AG08396 (cell line): ENCODE measurements around the gene TMC4.
A peak's percentile ranks its signal among the peaks of the same experiment; 100 is the strongest.
"Not testable (repeated sequence)": the region's sequence is repeated elsewhere in the genome, so short reads cannot be mapped to it uniquely, and the experiment has no call there.

ENCODE experiments used
- DNase-seq: peaks from one replicate; pipeline ENCODE4 v3.0.0; 2012; ENCODE audit warnings: low spot score, mixed read lengths

Gene TMC4, protein sequence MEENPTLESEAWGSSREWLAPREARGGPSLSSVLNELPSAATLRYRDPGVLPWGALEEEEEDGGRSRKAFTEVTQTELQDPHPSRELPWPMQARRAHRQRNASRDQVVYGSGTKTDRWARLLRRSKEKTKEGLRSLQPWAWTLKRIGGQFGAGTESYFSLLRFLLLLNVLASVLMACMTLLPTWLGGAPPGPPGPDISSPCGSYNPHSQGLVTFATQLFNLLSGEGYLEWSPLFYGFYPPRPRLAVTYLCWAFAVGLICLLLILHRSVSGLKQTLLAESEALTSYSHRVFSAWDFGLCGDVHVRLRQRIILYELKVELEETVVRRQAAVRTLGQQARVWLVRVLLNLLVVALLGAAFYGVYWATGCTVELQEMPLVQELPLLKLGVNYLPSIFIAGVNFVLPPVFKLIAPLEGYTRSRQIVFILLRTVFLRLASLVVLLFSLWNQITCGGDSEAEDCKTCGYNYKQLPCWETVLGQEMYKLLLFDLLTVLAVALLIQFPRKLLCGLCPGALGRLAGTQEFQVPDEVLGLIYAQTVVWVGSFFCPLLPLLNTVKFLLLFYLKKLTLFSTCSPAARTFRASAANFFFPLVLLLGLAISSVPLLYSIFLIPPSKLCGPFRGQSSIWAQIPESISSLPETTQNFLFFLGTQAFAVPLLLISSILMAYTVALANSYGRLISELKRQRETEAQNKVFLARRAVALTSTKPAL

DNA sequence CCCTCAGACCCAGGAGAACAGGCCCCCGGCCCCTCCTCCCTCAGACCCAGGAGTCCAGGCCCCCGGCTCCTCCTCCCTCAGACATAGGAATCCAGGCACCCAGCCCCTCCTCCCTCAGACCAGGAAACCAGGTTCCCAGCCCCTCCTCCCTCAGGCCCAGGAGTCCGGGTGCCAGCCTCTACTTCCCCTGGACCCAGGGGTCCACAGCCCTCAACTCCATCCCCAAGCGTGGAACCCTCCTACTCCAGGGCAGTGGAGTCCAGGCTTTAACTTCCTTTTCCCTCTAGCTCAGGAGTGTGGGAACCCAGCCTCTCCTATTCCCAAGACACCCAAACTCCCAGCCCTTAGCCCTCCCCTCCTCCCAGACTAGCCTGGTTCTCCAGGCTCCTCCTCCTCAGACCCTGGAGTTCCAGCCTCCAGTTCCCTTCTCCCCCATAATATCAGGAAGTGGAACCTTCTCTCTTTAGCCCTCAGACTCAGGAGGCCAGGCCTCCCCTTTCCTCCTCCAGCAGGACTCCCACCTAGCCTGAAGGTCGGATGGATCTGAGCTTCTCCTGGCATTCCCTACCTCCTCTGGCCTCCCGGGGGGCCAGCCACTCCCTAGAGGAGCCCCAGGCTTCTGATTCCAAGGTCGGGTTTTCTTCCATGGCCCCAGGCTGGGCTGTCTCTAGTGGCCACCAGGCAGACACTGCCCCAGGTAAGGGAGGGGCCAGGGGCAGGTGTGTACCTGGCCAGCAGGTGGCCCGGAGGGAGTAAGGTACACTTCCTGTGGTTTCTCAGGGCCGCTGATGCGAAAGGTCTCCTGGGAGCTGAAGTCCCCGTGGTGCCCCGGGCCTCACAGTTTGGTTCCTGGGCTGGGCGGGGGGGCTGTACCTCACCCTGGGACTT is at the start of gene TMC4:
Gene TMC4 (minus strand): TSS at position 690 of the 888 bp plus-strand sequence. CDS start 43 bp downstream, at position 647.
- peak; percentile 36 for DNase-seq

DNA sequence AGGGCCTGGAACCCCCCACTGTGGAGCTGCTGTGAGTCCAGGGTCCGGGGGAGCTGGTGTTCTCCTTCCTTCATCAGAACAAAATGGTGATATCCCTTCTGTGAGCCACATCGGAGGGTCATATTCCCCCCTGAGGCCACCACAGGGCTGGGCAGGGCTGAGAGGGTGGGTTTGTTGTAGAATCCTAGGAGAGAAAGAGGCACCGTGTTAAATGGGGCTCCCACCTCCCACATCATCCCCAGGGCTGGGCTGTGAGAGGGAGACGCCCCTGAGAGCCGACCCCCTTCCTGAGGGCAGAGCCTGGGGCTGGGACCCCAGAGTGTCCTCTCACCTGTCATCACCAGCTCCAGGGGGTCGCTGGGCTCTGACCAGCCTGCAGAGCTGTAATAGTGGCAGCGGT is 49.0 kb upstream of the TMC4 start:
- DNase-seq = not testable (repeated sequence)

DNA sequence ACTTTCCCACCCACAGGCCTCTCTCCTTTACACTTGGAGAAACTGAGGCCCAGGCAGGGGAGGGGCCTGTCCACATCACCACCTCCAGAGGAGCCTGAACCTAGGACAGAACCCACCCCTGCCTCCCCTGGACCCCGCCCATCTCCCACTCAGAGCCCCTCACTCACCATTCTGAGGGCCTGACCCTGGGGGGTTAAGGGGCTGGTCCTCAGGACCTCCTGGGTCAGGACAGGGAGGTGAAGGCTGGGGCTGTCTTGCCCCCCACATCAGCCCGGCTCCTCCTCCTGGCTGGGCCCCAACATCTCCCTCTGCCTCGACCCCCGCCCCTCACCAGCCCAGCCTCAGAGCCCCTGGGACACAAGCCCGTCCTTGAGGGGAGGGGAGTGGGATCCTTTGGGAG is 46.7 kb upstream of the TMC4 start:
- DNase-seq = not testable (repeated sequence)

DNA sequence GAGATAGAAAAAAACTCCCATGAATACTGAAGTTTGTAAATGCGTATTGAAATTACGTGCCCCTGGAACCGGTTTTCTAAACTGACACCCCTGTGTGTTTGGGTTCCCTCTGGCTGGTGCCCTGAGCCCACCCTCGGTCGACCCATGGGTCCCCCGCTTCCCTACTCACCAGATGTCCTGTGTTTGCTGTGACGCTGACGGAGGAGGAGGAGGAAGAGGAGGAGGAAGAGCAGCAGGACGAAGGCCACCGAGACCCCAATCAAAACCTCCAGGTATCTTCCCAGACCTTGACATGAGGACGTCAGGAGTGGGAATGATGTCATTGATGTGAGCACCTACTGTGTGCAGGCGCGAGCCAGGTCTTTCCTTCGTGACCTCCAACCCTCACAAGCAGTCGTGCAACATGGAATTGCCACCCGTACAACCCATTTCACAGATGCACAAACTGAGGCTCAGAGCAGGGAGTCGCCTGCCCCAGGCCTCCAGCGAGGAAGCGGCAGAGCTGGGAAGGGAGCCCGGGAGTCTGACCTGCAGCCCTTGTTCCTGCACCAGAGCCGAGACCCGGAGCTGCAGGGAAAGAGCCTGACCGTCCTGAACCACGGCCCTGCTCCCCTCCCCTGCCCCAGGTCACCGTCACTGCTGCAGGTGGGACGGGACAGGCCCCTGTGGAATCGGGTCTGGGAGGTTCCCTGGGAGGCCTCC is 46.2 kb upstream of the TMC4 start:
- no peak for DNase-seq

DNA sequence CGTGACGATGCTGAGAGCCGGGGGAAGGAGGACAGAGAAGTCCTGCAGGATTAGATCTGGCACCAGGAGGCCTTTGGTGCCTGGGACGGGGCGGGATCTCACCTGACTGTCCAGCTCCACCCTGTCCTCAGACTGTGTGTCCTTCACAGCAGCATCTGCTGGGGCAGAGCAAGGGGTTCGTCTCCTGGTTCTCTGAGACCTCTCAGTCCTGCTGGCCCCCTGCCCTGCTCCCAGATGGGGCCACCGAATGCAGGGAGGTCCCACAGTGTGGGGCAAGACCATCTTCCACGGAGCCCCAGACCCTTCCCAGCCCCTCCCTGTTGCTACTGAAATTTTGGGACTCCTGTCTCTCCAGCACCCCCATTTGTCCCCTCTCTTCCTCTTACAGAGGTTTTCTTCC is 45.3 kb upstream of the TMC4 start:
- no peak for DNase-seq

DNA sequence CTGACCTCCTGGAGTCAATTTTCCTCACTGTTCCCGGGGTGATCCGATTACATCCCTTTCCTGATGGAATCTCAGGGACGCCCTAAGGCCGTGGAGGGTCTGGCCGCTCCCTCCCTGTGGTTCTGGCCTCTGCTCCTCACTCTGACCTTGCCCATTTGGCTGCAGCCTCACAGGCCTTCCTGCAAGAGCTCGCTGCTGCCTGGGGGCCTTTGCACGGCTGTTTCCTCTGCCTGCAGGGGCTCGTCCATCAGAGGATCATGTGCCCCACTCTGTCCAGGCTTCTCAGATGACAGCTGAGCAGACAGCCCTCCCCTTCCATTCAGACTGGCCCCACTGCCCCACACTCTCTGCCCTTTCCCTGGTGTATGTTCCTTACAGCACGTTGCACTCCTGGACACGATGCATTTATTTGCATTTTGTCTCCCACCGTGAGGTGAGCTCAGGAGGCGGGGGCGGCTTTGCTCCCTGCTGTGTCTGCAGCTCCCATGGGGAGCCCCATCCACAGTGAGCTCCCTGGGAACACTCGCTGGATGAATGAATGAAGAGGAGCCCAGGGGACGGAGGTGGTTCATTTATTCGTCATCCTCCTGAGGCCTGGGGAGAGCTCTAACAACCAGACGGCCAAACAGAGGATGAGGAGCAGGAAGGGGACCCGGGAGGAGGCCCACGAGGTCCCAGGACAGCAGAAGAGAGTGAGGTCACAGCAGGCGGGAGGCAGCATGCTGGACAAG is 44.7 kb upstream of the TMC4 start:
- DNase-seq = not testable (repeated sequence)

DNA sequence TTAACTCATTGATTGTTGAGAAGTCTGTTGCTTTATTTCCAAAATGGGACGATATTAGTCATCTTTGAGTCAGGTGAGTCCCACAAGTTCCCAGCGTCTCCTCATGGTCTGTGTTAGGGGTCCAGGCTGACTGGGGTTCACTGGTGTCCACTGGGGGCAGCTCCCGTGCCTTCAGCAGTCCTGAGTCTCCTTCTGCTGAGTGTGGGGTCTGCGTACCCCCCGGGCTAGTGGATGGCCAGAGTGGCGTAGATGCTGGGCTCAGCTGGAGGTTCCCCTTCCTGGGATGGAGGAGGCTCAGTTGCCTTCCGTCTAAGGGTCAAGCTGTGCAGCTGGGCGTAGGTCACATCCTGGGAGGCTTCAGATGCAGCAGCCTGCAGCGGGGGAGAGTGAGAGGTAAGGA is 43.9 kb upstream of the TMC4 start:
- no peak for DNase-seq

DNA sequence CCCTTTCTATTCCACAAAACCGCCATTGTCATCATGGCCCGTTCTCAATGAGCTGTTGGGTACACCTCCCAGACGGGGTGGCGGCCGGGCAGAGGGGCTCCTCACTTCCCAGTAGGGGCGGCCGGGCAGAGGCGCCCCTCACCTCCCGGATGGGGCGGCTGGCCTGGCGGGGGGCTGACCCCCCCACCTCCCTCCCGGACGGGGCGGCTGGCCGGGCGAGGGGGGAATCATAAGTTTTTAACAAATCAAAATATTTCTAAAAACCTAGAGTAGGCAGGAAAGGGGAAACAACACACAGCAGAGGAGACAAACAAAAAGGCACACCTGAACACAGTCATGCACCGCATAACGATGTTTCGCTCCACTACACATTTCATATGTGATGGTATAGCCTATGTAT is 41.8 kb upstream of the TMC4 start:
- DNase-seq = not testable (repeated sequence)

DNA sequence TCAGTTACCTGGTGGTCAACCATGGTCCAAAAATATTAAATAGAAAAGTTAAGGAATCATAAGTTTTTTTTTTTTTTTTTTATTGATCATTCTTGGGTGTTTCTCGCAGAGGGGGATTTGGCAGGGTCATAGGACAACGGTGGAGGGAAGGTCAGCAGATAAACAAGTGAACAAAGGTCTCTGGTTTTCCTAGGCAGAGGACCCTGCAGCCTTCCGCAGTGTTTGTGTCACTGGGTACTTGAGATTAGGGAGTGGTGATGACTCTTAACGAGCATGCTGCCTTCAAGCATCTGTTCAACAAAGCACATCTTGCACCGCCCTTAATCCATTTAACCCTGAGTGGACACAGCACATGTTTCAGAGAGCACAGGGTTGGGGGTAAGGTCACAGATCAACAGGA is 41.3 kb upstream of the TMC4 start:
- DNase-seq = not testable (repeated sequence)

DNA sequence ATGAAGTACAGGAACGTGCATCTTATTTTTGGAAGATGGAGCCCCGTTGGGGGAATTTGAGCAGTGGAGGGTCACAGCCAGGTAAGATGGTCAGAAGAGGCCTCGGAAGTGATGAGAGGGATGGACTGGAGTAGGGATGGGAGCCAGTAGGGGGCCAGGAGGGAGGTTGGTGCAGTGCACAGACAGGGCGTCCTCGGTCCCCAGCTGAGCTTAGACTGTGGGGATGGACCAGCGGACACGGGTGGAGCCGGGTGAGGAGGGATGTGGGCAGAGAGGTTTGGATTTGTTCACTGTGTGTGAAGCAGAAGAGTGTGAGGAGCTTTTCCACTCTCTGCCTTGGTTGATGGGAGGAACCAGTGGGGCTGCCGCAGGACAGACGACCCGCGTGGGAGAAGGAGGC is 38.3 kb upstream of the TMC4 start:
- no peak for DNase-seq

DNA sequence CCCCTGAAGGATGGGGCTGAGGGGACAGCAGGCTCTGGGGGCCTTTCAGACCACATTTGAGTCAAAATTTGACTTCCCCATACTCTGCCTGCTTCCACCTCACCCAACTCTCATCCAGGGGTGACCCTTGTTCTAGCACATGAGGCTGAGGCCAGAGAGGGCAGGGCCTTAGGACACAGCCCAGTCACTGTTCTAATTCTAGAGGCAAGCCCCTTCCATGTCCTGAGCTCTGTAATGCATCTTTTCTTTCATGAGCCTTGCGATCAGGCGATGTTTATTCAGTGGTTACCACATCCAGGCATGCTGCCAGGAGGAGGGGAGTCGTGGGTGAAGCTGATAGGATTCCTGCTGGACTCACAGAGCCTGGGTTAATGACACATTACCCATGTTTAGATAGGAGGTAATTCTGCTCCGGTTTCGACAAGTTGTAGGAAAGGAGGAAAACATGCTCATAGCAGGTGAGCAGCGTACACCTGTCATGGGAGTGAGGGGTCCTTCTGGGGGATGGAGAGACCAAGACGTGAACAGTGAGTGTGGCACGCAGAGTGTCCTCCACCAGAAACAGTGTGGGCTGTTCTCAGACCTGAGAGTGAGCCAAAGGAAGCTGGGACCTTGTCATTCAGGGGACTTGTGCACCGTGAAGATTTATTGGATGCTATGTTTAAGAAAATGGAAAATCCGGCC is 37.0 kb upstream of the TMC4 start:
- DNase-seq = peak; percentile 95

DNA sequence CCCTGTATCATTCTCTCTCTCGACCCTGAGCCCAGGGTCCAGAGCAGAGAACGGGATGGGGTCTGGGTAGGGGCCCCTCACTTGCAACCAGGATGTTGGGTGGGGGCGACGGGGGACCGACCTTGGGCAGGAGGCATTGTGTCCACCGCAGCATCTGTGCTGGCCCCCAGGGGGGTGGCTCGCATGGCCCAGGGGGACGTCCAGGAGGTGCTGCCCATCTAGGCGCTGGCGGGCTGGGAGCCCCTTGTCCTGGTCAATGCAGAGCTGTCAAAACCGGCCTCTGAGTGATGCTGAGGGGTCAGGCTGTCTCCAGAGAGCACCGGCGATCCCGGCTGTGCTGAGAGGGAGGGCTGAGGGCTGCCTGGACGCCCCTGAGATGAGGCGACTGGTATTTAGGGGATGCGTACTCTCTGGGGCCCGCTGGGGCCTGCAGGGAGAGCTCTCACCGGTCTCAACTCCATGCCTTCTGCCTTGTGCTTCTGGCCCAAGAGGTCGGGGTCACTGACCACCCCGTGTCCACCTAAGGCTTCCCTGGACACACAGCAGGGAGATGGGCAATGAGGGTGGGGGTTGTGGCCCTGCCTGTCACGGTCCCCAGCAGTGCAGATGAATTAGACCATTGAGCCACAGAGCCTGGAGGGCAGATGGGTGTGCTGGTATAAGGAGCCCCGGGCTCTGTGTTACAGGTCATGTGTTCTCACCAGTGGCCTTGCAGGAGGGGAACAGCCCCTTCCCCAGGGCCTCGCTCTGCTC is 36.3 kb upstream of the TMC4 start:
- DNase-seq = no peak

DNA sequence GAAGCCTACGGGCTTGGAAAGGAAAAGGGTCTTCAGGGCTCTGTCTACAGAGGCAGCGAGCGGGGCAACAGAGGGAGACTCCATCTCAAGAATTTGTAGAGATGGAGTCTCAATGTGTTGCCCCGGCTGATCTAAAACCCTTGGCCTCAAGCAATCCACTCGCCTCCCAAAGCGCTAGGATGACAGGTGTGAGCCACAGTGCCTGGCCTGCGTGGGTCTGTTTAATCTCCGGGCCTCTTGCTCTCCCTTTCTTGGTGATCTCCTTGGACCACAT is 35.8 kb upstream of the TMC4 start:
- no peak for DNase-seq

DNA sequence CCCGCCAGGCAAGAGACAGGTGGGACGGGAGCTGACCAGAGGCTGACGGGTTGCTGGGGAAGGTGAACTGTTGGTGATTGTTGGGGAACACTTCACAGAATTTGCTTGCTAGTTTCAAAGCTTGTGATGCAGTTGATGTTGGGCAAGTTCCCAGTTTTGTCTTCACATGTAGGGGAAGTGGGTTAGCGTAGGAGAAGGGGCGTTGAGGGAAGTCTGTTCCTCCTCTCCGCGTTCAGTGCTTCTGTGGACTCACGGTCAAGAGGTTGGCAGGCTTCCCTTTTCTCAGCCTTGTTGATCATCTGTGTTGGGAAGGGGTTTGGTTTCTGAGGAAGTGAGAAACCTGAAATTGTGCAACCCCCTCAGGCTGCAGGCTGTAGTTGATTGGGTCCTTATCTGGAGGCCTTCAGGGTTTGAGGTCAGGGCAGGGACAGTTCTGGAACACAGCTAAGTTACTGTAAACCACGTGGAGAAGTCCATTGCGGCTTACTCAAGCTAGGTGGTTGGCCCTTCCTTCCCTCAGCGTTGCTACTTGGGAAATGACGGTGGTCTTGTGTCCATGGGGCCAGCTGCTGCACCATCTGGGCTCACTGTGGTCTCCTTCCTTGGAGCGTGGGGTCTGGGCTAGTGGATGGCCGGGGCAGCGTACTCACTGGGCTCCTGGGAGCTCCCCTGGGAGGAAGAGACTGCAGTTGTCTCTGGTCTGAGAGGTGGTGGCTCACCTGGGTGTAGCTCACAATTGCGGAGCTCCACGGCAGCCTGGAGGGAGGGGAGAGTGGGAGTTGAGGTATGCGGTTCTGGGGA is 35.2 kb upstream of the TMC4 start:
- no peak for DNase-seq

DNA sequence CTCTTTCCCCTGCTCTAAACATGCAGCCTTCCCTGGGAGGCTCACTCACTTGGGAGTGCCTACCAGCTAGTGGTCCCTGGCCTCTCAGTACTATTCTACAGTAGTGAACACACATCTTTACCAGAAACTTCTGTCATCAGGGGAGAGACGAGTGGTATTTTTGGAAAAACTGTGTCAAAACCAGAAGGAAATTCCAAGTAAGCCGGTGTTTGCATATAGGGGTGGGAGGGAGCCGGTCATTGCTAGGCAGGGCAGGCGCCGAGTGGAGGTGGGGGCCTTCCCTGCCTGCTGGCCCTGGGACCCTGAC is 34.7 kb upstream of the TMC4 start:
- DNase-seq = no peak

DNA sequence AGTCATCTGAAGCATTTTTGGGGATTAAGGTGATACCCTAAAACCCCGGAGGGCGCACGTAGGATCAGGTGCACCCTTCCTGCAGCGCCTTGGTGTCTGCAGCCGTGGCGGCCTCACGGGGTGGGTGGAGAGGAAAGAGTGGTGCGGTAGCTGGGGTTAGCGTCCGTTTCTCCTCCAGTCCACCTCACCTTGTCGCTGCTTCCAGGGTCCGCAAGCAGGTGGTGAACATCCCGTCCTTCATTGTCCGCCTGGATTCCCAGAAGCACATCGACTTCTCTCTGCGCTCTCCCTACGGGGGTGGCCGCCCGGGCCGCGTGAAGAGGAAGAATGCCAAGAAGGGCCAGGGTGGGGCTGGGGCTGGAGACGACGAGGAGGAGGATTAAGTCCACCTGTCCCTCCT is 34.2 kb upstream of the TMC4 start:
- DNase-seq = not testable (repeated sequence)

DNA sequence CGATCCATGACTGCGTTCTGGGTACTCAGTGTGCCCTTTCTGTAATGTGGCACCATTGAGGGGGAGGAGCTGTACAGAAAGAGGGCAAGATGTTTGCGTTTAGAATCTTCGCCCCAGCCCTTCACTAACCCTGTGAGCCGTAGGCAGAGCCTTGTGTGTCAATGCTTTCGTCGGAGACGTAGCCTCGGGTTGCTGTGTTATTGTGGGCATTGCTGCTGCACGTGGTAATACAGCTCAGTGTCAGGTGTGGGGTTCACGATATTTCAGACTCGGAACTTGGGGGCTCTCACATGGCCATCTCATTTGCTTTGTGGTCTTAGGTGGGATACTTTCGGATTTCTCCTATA is 33.8 kb upstream of the TMC4 start:
- no peak for DNase-seq

DNA sequence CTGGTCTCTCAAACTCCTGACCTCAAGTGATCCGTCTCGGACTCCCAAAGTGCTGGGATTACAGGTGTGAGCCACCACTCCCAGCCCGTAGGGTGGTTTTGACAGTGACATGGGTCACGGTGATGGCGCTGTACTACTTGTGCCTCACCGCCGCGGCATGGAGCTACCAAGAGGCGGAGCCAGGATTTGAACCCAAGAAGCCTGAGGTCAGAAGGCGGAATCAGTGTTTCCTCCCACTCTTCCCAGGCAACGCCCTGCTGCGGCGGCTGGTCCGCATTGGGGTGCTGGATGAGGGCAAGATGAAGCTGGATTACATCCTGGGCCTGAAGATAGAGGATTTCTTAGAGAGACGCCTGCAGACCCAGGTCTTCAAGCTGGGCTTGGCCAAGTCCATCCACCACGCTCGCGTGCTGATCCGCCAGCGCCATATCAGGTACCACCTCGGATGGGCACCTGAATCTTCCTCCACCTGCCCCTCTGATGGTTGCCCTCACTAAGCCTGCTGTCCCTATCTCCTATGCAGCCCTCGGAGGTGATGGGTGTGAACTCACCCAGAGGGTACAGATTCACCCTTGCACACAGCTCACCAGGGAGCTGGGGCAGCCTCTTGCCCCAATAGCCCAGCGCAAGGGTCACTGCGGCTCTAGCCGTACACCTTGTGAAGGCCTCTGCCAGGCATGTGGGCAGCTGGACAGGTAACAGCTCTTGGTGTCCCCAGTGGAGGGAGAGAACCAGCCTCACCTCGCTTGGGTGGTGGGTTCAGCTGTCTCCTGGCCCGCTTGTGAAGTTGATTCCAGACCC is 33.3 kb upstream of the TMC4 start:
- no peak for DNase-seq
